ENCODE data around the gene CEP170B.

Gene CEP170B

GRCh38 chr14:104865081-104865630 is at the start of gene CEP170B:
Gene CEP170B, plus strand, starts transcription at chr14:104865268. Its CDS starts 3,183 bp downstream, at chr14:104868451.
- Histone ChIP-seq H3K4me1 (ENCODE audit: control insufficient read depth, low read length) (peaks cover 3% of the 10 kb centered on the region; the same call in 1 of the 2 replicates), H3K4me2 (ENCODE audit: low read length) (peak within 1 kb of the TSS; percentile 46), H3K4me3 (ENCODE audit: low read length) (peak within 1 kb of the TSS; percentile 35), H3K9me3 (ENCODE audit: control insufficient read depth, insufficient read depth, low read length) (no peaks in the 10 kb centered on the region), H3K36me3 (ENCODE audit: control insufficient read depth, low read length) (no peaks in the 10 kb centered on the region), H4K20me1 (ENCODE audit: control insufficient read depth, insufficient read depth, low read depth, low read length) (no peaks in the 10 kb centered on the region), H3K27ac (ENCODE audit: low read depth, low read length) (no peak within 1 kb of the TSS), H3K27me3 (ENCODE audit: control insufficient read depth, low read length) (peaks cover 41% of the 10 kb centered on the region), H3F3A (ENCODE audit: control insufficient read depth, insufficient read depth) (no peaks in the 10 kb centered on the region), H3K9me2 (replicated peaks; ENCODE audit: control insufficient read depth, low read length) (no peaks in the 10 kb centered on the region), H3K79me2 (ENCODE audit: control insufficient read depth, low read length) (no peaks in the 10 kb centered on the region)
- no peak for TF ChIP-seq EZH2phosphoT487 (IDR thresholded peaks at IDR 0.05; ENCODE audit: borderline replicate concordance, low read length)
- no peak for TF ChIP-seq CTCF (IDR thresholded peaks at IDR 0.05; ENCODE audit: low read depth, low read length, poor library complexity, severe bottlenecking)

- peak overlapping the region; percentile 59 for H3K27ac ChIP-seq (ENCODE audit: low read depth, low read length)
- no peak for TF ChIP-seq CTCF (IDR thresholded peaks at IDR 0.05; ENCODE audit: low read depth, low read length, poor library complexity, severe bottlenecking)
- TF ChIP-seq EZH2phosphoT487 (IDR thresholded peaks at IDR 0.05; ENCODE audit: borderline replicate concordance, low read length), result no peak
These were observed 48.5 kb upstream of the CEP170B start for GRCh38 chr14:104816616-104816884.

GRCh38 chr14:104817930-104818713 is 46.9 kb upstream of the CEP170B start:
- Histone ChIP-seq H3K27me3 (ENCODE audit: control insufficient read depth, low read length) (no peaks in the 10 kb centered on the region), H3K27ac (ENCODE audit: low read depth, low read length) (no peak overlapping the region), H3F3A (ENCODE audit: control insufficient read depth, insufficient read depth) (0 out of 2 replicates have a peak, but pooled peaks cover 2% of the 10 kb centered on the region), H3K4me2 (ENCODE audit: low read length) (peak overlapping the region; percentile 86; the same call in 1 of the 2 replicates), H3K9me2 (replicated peaks; ENCODE audit: control insufficient read depth, low read length) (no peaks in the 10 kb centered on the region), H3K79me2 (ENCODE audit: control insufficient read depth, low read length) (peaks cover 50% of the 10 kb centered on the region), H3K4me3 (ENCODE audit: low read length) (no peak overlapping the region), H3K36me3 (ENCODE audit: control insufficient read depth, low read length) (peaks cover 17% of the 10 kb centered on the region; the same call in 1 of the 2 replicates), H3K9me3 (ENCODE audit: control insufficient read depth, insufficient read depth, low read length) (no peaks in the 10 kb centered on the region), H3K4me1 (ENCODE audit: control insufficient read depth, low read length) (peaks cover 20% of the 10 kb centered on the region), H4K20me1 (ENCODE audit: control insufficient read depth, insufficient read depth, low read depth, low read length) (no peaks in the 10 kb centered on the region)
- TF ChIP-seq CTCF (IDR thresholded peaks at IDR 0.05; ENCODE audit: low read depth, low read length, poor library complexity, severe bottlenecking) (no peak), EZH2phosphoT487 (IDR thresholded peaks at IDR 0.05; ENCODE audit: borderline replicate concordance, low read length) (no peak)

More at GRCh38 chr14:104816616-104816884, 48.5 kb upstream of the CEP170B start:
- peak overlapping the region; percentile 88 for H3K4me3 ChIP-seq (ENCODE audit: low read length)
- H3K4me1 ChIP-seq (ENCODE audit: control insufficient read depth, low read length), result peaks cover 20% of the 10 kb centered on the region
- no peaks in the 10 kb centered on the region for H3K9me2 ChIP-seq (replicated peaks; ENCODE audit: control insufficient read depth, low read length)
- peaks cover 17% of the 10 kb centered on the region; the same call in 1 of the 2 replicates for H3K36me3 ChIP-seq (ENCODE audit: control insufficient read depth, low read length)
- H3K9me3 ChIP-seq (ENCODE audit: control insufficient read depth, insufficient read depth, low read length), result no peaks in the 10 kb centered on the region
- H3K27me3 ChIP-seq (ENCODE audit: control insufficient read depth, low read length), result no peaks in the 10 kb centered on the region
- 0 out of 2 replicates have a peak, but pooled peaks cover 2% of the 10 kb centered on the region for H3F3A ChIP-seq (ENCODE audit: control insufficient read depth, insufficient read depth)
- H3K4me2 ChIP-seq (ENCODE audit: low read length), result peak overlapping the region; percentile 86
- no peaks in the 10 kb centered on the region for H4K20me1 ChIP-seq (ENCODE audit: control insufficient read depth, insufficient read depth, low read depth, low read length)
- peaks cover 53% of the 10 kb centered on the region for H3K79me2 ChIP-seq (ENCODE audit: control insufficient read depth, low read length)
